GM06990 (cell line): ENCODE measurements around the gene CDH18.

Experiments
- DNase-seq: peaks from one replicate; pipeline ENCODE4 v3.0.0-alpha.2; 2011; ENCODE audit not compliant: insufficient read length; ENCODE audit errors: extremely low read depth
- H3K27me3 ChIP-seq: replicated peaks from 2 replicates; pipeline ENCODE4 v1.6.0; 2011; ENCODE audit warnings: low read length; ENCODE audit not compliant: control insufficient read depth, insufficient read depth
- H3K36me3 ChIP-seq: 2 replicates; pipeline ENCODE4 v1.5.1; 2011; ENCODE audit warnings: low read length; ENCODE audit not compliant: control insufficient read depth, insufficient read depth
- H3K4me3 ChIP-seq: replicated peaks from 2 replicates; pipeline ENCODE4 v1.5.1; 2011; ENCODE audit warnings: low read depth, mild to moderate bottlenecking, control low read depth, low read length
- TF ChIP-seq, protein P1 (sequence below): IDR thresholded peaks from 2 replicates; pipeline ENCODE4 v1.5.1; 2011; ENCODE audit warnings: low read length, control low read depth, mild to moderate bottlenecking, inconsistent platforms; ENCODE audit not compliant: insufficient read depth, poor library complexity, severe bottlenecking

Gene CDH18

DNA sequence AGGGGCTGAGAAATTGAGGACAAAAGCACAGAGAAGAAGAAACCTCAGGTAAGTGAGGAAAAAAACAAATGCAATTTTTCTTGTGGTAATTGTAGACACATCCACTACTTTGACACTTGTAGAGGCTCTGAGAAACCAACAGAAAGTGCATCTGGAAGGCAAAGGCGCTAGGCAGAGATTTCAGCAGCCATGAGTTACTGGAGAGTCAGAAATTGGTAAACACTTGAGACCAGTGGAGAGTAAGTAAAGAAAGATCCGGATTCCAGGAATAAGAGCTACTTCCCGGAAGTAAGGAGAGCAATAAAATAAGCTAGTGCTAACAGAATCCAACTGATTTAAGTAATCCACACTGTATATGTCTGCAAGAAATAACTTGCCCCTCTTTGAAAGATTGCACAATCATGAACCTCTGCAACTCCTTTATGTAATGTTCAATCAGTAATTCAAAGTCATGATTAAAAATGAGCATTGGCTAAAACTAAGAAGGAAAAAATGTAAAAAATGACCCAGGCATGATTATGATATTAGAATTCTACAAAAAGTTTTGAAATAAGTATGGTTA lies 382.1 kb downstream of the CDH18 start:
- Histone ChIP-seq H3K36me3 (no peaks in the 10 kb centered on the region), H3K27me3 (no peaks in the 10 kb centered on the region), H3K4me3 (no peak overlapping the region)
- no peak for DNase-seq
- TF ChIP-seq, protein P1, sequence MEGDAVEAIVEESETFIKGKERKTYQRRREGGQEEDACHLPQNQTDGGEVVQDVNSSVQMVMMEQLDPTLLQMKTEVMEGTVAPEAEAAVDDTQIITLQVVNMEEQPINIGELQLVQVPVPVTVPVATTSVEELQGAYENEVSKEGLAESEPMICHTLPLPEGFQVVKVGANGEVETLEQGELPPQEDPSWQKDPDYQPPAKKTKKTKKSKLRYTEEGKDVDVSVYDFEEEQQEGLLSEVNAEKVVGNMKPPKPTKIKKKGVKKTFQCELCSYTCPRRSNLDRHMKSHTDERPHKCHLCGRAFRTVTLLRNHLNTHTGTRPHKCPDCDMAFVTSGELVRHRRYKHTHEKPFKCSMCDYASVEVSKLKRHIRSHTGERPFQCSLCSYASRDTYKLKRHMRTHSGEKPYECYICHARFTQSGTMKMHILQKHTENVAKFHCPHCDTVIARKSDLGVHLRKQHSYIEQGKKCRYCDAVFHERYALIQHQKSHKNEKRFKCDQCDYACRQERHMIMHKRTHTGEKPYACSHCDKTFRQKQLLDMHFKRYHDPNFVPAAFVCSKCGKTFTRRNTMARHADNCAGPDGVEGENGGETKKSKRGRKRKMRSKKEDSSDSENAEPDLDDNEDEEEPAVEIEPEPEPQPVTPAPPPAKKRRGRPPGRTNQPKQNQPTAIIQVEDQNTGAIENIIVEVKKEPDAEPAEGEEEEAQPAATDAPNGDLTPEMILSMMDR: no peak

DNA sequence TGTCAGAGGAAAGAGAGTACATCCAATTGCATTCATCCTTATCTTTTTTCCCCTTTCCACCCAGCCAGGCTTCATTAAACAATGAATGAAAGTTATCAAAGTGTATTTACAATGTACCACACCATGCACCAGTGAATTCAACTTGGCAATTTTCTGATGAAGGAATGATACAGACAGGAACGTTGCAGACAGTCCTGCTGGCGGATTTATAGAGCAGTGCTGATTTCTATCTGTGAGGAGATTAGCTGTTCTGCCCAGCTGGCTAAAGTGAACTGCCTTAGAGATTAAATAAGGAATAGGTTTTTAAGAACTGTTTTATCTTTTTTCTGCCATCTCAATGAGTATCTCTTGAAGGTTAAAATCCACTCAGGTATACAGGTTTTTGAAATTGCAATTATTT lies 403.9 kb downstream of the CDH18 start:
- no peak for DNase-seq
- Histone ChIP-seq H3K4me3 (no peak overlapping the region), H3K36me3 (no peaks in the 10 kb centered on the region), H3K27me3 (no peaks in the 10 kb centered on the region)
- TF ChIP-seq, protein P1: no peak

DNA sequence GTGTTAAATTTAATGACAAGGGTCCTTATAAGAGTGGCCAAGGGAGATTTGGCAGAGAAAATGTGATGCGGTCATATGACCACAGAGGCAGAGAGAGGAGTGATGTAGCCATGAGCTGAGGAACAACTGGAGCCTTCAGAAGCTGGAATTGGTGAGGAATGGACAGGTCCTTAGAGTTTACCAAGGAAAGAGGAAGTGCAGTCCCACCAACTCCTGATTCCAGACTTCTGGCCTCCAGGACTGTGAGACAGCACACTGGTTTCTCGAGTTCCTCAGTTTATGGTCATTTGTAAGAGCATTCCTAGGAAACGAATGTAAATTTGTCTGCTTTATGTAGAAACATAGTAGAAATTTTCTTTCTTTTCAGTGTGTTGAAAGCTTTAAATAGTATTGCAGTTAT lies 410.1 kb downstream of the CDH18 start:
- Histone ChIP-seq H3K27me3 (no peaks in the 10 kb centered on the region), H3K4me3 (no peak overlapping the region), H3K36me3 (no peaks in the 10 kb centered on the region)
- TF ChIP-seq, protein P1: no peak
- no peak for DNase-seq

DNA sequence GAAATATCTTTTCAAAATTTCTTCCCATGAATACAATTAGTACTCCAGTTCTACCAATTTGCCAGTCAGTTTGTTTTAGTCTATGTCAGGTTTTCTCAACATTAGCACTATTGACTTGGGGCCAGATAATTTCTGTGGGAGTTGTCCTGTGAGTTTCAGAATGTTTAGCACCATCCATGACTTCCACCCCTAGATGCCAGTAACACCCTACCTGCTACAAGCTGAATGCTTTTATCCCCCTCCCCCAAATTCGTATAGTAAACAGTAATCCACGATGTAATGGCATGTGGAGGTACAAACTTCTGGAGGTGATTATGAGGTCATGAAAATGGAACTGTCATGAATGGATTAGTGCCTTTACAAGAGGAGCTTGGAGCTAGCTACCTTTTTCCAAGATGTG lies 420.0 kb downstream of the CDH18 start:
- TF ChIP-seq, protein P1: no peak
- DNase-seq: no peak
- Histone ChIP-seq H3K36me3 (no peaks in the 10 kb centered on the region), H3K27me3 (no peaks in the 10 kb centered on the region), H3K4me3 (no peak overlapping the region)

DNA sequence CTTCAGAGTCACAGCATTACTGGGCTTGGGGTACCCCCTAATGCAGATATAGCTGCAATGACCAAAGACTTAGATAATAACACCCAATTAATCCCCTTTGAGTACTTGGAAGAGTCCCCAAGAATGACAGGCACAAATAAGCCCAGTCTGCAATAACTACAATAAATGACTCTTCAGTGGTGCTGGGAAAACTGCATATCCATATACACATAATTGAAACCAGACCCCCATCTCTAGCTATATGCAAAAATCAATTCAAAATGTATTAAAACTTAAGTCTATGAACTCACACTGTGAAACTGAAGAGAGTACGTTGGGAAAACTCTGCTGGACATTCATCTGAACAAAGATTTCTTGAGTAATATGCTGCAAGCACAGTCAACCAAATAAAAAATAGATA lies 422.5 kb downstream of the CDH18 start:
- Histone ChIP-seq H3K36me3 (no peaks in the 10 kb centered on the region), H3K27me3 (no peaks in the 10 kb centered on the region), H3K4me3 (no peak overlapping the region)
- no peak for DNase-seq
- TF ChIP-seq, protein P1: no peak

DNA sequence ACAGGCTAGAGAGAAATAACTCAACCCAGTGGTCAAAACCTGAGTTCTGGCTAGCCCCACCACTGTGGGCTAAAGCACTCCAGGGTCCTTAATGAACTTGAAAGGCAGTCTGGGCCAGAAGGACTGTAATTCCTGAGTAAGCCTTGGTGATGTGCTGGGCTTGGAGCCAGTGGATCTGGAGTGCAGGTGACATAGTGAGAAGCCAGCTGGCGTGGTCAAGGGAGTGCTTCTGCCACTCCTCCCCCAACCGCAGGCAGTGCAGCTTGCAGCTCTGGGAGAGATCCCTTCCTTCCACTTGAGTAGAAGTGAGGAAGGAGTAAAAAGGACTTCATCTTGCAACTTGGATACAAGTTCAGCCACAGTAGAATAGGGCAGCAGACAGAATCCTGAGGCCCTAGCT lies 424.0 kb downstream of the CDH18 start:
- TF ChIP-seq, protein P1: no peak
- Histone ChIP-seq H3K36me3 (no peaks in the 10 kb centered on the region), H3K27me3 (no peaks in the 10 kb centered on the region), H3K4me3 (no peak overlapping the region)
- DNase-seq: no peak
